Breast epithelium (tissue), 3 donors: ENCODE measurements around the gene COL9A3.

Source experiments
- CTCF ChIP-seq, 3 donors: fragments of 450-650 bp; IDR thresholded peaks; one replicate each; pipeline ENCODE4 v1.5.1; 2016 to 2017; ENCODE audit warnings: antibody characterized with exemption in 3 of 3, mild to moderate bottlenecking in 3 of 3, moderate library complexity in 3 of 3
- POLR2A ChIP-seq: fragments of 450-650 bp; IDR thresholded peaks from one replicate; pipeline ENCODE4 v1.6.1; 2016; ENCODE audit warnings: antibody characterized with exemption, mild to moderate bottlenecking, moderate library complexity
- POLR2AphosphoS5 ChIP-seq, 3 donors: sonication (generic); formaldehyde crosslinking; IDR thresholded peaks; one replicate each; pipeline ENCODE4 v1.6.1; 2017; ENCODE audit warnings: antibody characterized with exemption in 3 of 3

- TF ChIP-seq CTCF (IDR thresholded peaks at IDR 0.05), result no peak
- no peak for TF ChIP-seq POLR2A
- TF ChIP-seq POLR2AphosphoS5 (IDR thresholded peaks at IDR 0.05), result no peak
Measured at GRCh38 chr20:62887152-62887859, 70.5 kb downstream of the COL9A3 start.
